Stromal cell of bone marrow (primary cell): Measurements from ENCODE around the gene RRM1.
A peak's percentile ranks its signal among the peaks of the same experiment; 100 is the strongest.
"Not testable (repeated sequence)": the region's sequence is repeated elsewhere in the genome, so short reads cannot be mapped to it uniquely, and the experiment has no call there.

ENCODE experiments used
- DNase-seq: peaks from one replicate; pipeline ENCODE4 v3.0.0-alpha.2; 2012; ENCODE audit warnings: low read depth

The RRM1 gene

GRCh38 chr11:4140067-4140636, 45.6 kb downstream of the RRM1 start:
- no peak for DNase-seq

GRCh38 chr11:4146070-4146771, 51.6 kb downstream of the RRM1 start:
- no peak for DNase-seq

- DNase-seq = no peak
These were observed 52.1 kb downstream of the RRM1 start for GRCh38 chr11:4146772-4147098.

GRCh38 chr11:4154503-4154902, 59.9 kb downstream of the RRM1 start:
- no peak for DNase-seq

- DNase-seq = no peak
These were observed 62.0 kb downstream of the RRM1 start for GRCh38 chr11:4156571-4156970.

- not testable (repeated sequence) for DNase-seq
These were observed 64.2 kb downstream of the RRM1 start for GRCh38 chr11:4158818-4159217.

- DNase-seq = no peak
These were observed 66.7 kb downstream of the RRM1 start for GRCh38 chr11:4161305-4161704.

GRCh38 chr11:4164884-4165590, 70.4 kb downstream of the RRM1 start:
- DNase-seq = no peak

- no peak for DNase-seq
These were observed 72.7 kb downstream of the RRM1 start for GRCh38 chr11:4167292-4167691.

- DNase-seq = no peak
These were observed 73.2 kb downstream of the RRM1 start for GRCh38 chr11:4167758-4168157.

GRCh38 chr11:4175620-4176350, 81.2 kb downstream of the RRM1 start:
- DNase-seq = not testable (repeated sequence)

- DNase-seq = no peak
These were observed 84.4 kb downstream of the RRM1 start for GRCh38 chr11:4178813-4179662.

GRCh38 chr11:4180441-4181183, 86.0 kb downstream of the RRM1 start:
- no peak for DNase-seq

- DNase-seq = peak; percentile 18
These were observed 87.5 kb downstream of the RRM1 start for GRCh38 chr11:4181782-4182721.

- no peak for DNase-seq
These were observed 88.9 kb downstream of the RRM1 start for GRCh38 chr11:4183410-4184057.

GRCh38 chr11:4184163-4184916, 89.7 kb downstream of the RRM1 start:
- no peak for DNase-seq

GRCh38 chr11:4185561-4185960, 91.0 kb downstream of the RRM1 start:
- no peak for DNase-seq

- DNase-seq = no peak
These were observed 92.0 kb downstream of the RRM1 start for GRCh38 chr11:4186464-4187054.
